NCI-H2196 (cell line): ENCODE measurements around the gene CRMP1.

ENCODE experiments used
- DNase-seq: peaks from one replicate; lab custom pipeline; 2025; ENCODE audit not compliant: unreplicated experiment; lab: John Stamatoyannopoulos, UW

The CRMP1 gene

DNA sequence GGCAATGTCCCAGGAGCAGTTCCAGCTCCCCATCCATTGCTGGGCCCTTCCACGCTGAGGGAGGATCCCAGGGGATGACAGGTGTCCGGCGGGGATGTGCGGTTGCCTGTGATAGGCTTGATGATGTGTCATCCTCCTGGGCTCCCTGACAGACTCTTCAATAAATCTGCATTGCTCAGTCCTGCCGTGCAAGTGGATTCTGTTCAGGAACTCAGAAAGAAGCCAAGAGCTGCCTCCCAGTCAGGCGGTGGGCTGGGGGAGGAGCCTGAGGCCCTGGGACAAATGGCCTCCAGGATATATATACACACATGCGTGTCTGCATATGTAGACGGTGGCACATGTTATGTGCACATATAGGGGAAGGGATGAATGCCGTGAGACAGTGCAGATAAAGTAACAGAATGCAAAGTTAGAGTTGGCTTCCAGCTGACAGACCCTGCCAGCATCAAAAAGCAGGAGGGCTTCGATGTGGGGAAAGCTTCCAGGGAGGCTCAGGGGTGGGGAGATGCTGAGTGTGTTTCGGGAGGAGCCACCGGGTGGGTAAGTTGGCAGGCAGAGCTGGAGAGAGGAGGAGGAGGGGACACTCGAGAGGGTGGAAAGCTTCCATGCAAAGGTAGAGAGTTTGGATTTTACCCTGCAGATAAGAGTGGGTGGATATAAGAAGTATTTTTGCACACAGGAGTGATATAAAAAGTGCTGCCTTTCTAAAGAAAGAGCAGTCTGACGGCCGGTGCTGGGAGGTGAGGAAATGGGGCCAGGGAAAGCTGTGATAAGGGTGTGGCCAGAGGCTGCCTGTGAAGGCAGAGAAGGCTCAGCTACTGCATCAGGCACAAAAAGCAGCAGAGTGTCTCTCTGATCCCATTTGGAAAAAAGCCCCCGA lies 28.5 kb upstream of the CRMP1 start:
- no peak for DNase-seq

GRCh38 chr4:5919571-5919970 lies 26.7 kb upstream of the CRMP1 start:
- DNase-seq = no peak

DNA sequence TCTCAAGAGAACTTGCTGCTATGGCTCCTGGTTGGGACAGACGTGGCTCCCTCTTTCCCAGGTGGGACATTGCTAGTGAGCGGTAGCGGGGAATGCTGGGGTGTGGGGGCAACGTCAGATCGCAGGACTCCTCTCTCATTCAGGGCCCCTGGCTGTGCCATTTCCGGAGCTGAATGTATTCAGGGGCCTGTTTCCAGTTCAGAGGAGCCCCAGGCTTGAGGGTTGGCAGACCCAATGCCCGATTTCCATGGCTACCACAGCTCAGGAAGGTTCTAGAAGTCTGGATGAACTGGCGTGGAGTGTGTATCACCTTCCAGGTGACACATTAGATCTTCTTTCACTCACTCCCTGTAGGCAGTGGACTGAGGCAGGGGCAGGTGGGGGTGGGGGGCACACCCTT lies 26.2 kb upstream of the CRMP1 start:
- no peak for DNase-seq

- DNase-seq = no peak
Observed at GRCh38 chr4:5918331-5918985, 25.6 kb upstream of the CRMP1 start.

GRCh38 chr4:5917672-5918071 lies 24.8 kb upstream of the CRMP1 start:
- DNase-seq = no peak

DNA sequence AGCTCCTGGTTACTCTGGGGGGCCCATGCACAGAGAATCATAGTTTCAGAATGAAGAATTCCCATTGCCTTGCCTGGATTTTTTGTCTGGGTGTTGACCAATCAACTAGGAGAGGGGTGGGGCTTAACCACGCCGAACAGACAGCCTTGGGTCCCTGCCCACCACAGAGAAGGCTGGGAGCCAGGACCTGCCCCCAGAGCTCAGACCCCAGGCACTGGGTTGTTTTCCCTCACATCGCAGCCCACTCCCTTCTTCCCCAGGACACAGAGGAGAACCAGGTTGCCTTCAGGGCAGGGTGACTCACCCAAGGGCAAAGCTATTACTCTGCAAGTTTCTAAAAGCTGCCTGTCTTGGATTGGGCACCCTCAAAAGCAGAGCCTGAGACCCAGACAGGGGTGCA lies 23.3 kb upstream of the CRMP1 start:
- DNase-seq = no peak

GRCh38 chr4:5913454-5913853 lies 20.6 kb upstream of the CRMP1 start:
- no peak for DNase-seq

DNA sequence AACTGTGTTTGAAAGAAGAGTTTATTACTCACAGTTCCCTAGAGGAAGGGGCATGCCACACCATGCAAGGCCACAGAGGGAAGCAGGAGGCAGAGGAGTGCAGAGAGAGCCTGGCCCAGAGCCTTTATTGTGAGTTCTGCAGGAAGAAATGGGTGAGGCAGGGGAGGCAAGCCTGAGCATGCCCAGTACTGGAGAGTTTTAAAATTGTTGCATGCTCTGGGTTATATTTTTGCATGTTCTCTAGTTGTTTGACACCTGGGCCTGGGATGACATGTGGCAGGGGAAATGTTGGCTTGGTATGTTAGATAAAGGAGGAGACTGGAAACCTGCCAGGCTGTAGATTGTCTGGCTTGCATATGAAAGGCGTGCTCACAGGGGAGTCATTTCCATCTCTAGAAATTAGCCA lies 19.7 kb upstream of the CRMP1 start:
- peak; percentile 22 for DNase-seq

GRCh38 chr4:5908876-5909427 lies 16.1 kb upstream of the CRMP1 start:
- DNase-seq = no peak

DNA sequence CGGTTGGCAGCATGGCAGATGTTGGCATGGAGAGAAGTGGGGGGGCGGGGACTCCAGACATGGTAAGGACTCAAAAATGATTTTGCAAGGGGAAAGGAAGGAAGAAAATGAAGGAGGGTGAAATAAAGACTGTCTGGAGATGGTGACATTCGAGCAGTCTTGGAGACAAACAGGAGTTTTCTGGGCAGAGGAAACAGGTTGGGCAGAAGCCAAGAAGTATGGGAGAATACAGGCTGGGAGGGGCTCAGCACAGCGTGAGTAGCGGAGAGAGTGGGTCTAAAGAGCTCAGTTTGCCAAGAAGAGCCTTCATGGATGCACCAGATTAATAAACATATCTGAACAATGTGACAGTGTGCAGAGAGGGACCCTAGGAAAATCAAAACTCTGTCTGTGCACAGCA lies 13.3 kb upstream of the CRMP1 start:
- no peak for DNase-seq

GRCh38 chr4:5905714-5906113 lies 12.8 kb upstream of the CRMP1 start:
- no peak for DNase-seq

DNA sequence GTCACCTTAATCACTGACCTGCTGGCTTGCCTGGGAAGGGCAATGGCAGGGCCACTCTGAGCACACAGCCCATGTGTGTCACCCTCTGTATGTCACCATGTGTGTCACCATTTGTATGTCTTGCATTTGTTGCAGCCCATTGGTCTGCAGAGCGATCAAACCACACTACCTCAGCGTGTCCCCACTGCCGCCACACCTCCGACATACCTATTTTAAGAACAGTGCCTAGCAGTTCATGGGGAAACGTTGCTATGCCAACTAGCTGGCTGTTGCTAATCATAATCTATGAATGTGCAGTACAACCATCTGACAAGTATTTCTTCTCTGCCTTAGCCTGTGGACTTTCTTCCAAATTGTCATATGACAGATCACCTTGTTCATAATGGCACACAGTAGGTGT lies 8.0 kb upstream of the CRMP1 start:
- DNase-seq = no peak

GRCh38 chr4:5899881-5900280 lies 7.0 kb upstream of the CRMP1 start:
- no peak for DNase-seq

- DNase-seq = no peak
Observed at GRCh38 chr4:5899396-5899795, 6.5 kb upstream of the CRMP1 start.

DNA sequence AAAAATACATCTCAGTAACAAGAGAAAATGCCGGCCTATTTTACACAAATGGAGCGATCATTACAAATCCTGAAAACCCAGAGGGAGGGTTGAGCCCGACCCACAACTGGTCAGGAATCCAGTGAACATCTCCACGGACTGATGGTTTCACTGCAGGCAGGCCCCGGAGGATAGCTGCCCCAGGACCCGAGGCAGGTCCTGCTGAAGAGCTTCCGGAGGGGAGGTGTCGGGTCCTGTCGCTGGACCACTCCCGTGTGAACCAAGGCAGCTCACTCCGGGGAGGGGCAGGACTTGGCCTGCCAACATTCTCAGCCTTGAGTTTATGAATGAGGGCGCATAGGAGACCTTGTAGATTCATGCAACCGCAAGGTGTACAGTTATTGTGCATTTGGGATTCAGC lies 4.8 kb upstream of the CRMP1 start:
- no peak for DNase-seq

- DNase-seq = no peak
Observed at GRCh38 chr4:5895287-5895686, 2.4 kb upstream of the CRMP1 start.

GRCh38 chr4:5894266-5894665 lies 1.4 kb upstream of the CRMP1 start:
- no peak for DNase-seq

DNA sequence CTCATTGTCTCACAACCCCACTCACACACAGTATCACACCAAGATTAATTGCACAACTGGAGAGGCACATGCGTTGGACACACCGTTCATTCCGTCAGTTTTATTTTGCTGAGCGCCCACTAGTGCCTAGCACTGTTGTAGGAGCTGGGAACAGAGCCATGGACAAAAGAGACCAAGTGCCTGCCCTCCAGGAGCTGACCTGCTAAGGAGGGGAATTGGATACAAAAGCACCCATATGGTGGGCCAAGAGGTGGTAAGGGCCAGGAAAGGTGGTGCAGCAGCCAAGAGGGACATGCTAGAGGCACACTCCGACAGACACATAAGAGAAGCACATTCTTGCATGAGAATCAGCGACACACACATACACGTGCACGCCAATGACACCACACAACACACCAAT lies 705 bp upstream of the CRMP1 start:
- no peak for DNase-seq

DNA sequence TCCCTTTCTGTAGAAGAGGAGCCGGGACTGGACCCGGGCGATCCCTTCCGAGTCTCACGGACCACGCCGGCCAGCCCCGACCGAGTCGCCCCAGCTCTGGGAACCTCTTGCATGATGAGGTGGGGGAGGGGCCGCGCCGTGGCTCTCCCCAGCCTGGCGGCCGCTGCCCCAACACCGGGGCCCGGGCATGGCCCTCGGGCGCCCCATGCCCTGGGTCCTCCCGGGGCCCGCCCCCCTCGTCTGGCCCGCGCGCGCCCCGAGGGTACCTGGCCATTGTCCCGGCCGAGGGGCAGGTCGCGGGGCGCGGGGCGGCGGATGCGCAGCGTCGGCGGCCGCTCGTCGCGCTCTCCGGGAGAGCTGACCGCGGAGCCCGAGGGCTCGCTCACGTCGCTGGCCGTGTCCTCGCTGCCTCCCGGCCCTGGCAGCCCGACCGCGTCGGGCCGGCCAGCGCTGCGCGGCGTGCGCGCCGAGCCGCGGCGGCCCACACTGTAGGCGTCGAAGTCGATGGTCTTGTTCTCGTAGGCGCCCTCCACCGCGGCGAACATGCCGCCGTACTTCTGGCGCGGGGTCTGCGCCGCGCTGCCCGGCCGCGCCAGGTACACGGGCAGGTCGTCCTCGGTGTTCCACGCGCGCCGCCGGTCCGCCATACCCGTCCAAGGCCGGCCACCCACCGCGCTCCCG lies 423 bp downstream of the CRMP1 start:
- no peak for DNase-seq

GRCh38 chr4:5891563-5892322 lies 1.1 kb downstream of the CRMP1 start:
- DNase-seq = no peak
